ENCODE data around the gene ABCB1.

- TF ChIP-seq CTCF (IDR thresholded peaks at IDR 0.05; ENCODE audit: extremely low read depth in 1 of 2, insufficient read depth in 1 of 2, low read depth in 1 of 2, low read length in 2 of 2), result no peak
- TF ChIP-seq POLR2AphosphoS5 (IDR thresholded peaks at IDR 0.05; ENCODE audit: insufficient read depth, low read depth, low read length), result no peak
- no peak for TF ChIP-seq POLR2A (IDR thresholded peaks at IDR 0.05; ENCODE audit: low read depth, low read length)
- no peak for TF ChIP-seq EZH2 (IDR thresholded peaks at IDR 0.05; ENCODE audit: borderline replicate concordance, low read depth, low read length, severe bottlenecking)
- no peak for TF ChIP-seq MYC (IDR thresholded peaks at IDR 0.05; ENCODE audit: low read depth, low read length)
Measured at GRCh38 chr7:87495366-87495765, 105.3 kb downstream of the ABCB1 start.
